ENCODE results near the gene CHCHD4. TPM values are rescaled to one million over a fixed set of nuclear protein-coding genes. Genes with fewer than 3 reads are reported as not detected.
"Not testable (repeated sequence)": the region's sequence is repeated elsewhere in the genome, so short reads cannot be mapped to it uniquely, and the experiment has no call there.

CHCHD4 gene
- total RNA-seq, 3 donors from 2014 or later: 18.6 to 25.4 (median 24.2) TPM

DNA sequence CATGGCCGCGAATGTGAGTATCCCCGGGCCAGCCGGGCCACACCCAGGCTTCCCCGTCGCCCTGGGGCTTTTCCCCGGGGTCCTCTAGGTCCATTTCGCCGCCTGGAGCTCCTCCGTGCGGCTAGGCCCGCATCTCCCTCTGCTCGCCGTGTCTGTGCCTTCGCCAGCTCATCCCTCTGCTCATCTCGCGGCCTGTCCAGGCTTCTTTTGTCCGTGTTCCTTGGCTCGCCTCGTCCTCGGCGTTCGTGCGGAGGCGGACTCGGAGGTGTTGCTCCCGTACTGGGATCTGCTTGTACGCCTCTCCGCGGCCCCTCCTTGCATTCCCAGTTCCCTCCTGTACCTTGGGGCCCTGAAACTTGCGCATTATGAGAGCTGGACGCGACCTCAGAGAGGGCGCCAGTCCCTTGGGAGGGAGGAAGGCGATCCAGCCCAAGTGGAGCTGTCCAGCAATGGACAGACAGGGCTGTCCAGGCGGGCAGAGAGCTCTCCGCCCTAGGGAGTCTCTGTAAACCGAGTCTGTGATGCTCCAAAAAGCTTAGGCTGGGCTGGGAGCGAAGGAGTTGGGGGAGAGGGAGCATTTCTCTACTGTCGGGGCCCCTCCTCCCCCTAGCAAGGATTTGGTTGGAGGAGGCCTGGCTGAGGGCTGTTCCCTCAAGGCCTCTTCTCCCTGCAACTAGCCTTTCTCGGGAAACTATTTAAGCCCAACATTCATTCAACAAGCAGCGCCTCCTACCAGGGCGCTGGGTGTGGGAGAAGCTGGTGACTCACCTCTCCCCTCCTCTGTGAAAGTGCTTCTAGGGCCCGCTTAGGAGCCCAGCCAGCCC, 735 bp upstream of the CHCHD4 start:
- H3K4me1 Mint-ChIP-seq (ENCODE audit: low read depth): peaks cover 55% of the 10 kb centered on the region
- ATAC-seq: peak; percentile 48 to 53
- H3K4me3 Mint-ChIP-seq: peak overlapping the region; percentile 97
- H3K27me3 Mint-ChIP-seq (ENCODE audit: low read depth): no peaks in the 10 kb centered on the region
- DNase-seq: peak; percentile 60
- no peaks in the 10 kb centered on the region for H3K9me3 Mint-ChIP-seq
- peaks cover 44% of the 10 kb centered on the region for H3K36me3 Mint-ChIP-seq (ENCODE audit: insufficient read depth)

DNA sequence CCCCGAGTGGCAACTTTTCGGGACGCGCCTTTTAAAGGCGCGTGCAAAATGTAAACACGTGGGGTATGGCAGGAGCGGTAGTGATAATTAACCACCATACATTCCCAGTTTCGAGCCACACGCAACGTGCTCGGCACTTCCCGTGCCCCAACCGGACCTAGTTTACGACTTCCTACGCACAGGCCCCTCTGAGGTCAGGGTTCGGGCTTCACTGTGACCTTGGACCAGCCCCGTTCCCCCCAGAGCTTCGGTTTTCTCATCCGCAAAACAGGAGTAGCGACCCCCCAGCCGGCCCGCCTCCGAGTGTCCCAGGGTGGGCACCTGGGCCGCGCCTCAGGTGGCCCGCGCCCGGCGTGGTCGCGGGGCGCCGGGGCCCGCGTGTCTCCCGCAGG, 451 bp downstream of the CHCHD4 start:
- peak overlapping the region; percentile 97 for H3K4me3 Mint-ChIP-seq
- peak; percentile 65 for DNase-seq
- H3K4me1 Mint-ChIP-seq (ENCODE audit: low read depth): peaks cover 56% of the 10 kb centered on the region
- H3K36me3 Mint-ChIP-seq (ENCODE audit: insufficient read depth): peaks cover 43% of the 10 kb centered on the region
- H3K27me3 Mint-ChIP-seq (ENCODE audit: low read depth): no peaks in the 10 kb centered on the region
- H3K9me3 Mint-ChIP-seq: no peaks in the 10 kb centered on the region
- peak; percentile 40 to 45 for ATAC-seq

DNA sequence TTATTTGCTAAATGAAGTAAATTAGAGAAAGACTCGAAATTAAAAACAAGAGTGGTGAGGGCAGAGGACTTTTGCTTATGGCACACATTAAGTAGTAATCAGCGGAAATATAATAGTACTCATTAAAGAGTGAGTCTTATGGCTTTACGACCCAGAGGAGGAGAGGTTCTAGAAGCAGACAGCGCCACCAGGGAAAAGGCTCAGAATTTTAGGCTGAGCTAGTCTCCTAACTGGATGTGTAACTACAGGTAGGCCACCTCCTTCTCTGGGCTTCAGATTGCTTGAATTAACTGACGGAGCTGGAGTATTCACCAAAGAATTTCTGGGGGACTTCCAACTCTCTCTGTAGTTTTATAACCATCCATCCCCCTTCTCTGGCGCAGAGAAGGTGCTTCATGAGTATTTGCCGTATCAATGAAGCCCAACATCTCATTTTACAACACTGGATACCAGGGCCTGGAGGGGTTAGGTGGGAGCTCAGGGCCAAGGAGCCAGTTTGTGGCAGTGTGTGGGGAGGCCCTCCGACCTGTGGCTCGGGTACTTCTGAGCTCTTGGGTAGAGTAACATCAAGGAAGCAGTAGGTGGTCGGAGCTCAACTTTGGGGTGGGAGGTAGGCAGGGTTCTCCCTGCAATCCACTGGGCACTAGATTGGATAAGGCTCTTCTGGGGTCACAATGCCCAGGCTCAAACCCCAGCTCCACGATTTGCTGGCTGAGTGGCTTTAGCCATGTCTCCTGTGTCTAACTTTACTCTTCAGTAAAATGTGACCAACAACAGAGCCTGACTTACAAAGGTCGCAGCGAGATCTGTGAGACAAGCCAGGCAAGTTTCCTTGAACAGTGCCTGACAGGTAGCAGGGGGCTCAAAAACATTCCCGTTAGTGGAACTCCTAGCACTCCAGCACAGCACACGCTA, 1.1 kb downstream of the CHCHD4 start:
- Mint-ChIP-seq H3K9me3 (no peaks in the 10 kb centered on the region), H3K4me1 (ENCODE audit: low read depth) (peaks cover 56% of the 10 kb centered on the region), H3K36me3 (ENCODE audit: insufficient read depth) (peaks cover 38% of the 10 kb centered on the region), H3K4me3 (peak overlapping the region; percentile 97), H3K27me3 (ENCODE audit: low read depth) (no peaks in the 10 kb centered on the region)
- no peak for ATAC-seq
- no peak for DNase-seq

DNA sequence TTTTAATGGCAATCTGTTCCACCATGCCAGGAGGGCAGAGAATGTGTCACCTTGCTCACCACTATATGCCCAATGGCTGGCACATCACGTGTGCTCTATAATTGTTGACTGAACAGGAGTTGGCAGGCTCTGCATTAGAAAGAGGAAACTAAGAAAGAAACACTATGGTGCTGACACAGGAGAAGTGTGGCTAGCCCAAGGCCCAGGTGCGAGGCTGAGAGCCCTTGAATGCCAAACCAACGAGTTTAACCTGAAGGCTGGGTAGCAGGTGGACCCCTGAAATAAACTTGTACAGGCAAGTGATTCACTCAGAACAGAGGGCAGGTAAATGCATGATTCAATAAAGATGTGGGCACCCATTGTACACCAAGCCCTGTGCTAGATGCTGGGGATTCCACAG, 2.4 kb downstream of the CHCHD4 start:
- Mint-ChIP-seq H3K4me1 (ENCODE audit: low read depth) (peaks cover 43% of the 10 kb centered on the region), H3K36me3 (ENCODE audit: insufficient read depth) (peaks cover 25% of the 10 kb centered on the region), H3K9me3 (no peaks in the 10 kb centered on the region), H3K4me3 (peak overlapping the region; percentile 97), H3K27me3 (ENCODE audit: low read depth) (no peaks in the 10 kb centered on the region)
- no peak for DNase-seq
- ATAC-seq: no peak

DNA sequence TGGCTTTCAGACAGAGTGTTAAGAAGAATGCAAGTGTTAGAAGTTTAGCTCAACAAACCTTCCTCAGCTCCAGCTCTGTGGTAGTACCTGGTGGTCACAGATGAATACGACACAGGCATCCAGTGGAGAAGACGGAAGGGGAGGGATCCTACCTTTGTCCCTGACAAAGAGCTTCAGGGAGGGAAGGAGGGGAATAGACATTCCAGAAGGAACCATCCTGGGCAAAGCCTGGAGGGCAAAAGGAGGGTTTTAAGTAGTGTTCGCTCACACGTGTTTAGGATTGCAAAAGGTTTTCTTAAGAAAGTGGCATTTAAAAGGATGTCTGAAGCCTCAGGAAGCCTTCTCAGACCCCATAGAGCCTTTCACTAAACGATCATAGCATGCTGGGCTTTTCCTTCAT, 2.8 kb downstream of the CHCHD4 start:
- H3K4me1 Mint-ChIP-seq (ENCODE audit: low read depth): peaks cover 40% of the 10 kb centered on the region
- no peak for DNase-seq
- no peaks in the 10 kb centered on the region for H3K9me3 Mint-ChIP-seq
- H3K36me3 Mint-ChIP-seq (ENCODE audit: insufficient read depth): peaks cover 25% of the 10 kb centered on the region
- no peak overlapping the region for H3K4me3 Mint-ChIP-seq
- H3K27me3 Mint-ChIP-seq (ENCODE audit: low read depth): no peaks in the 10 kb centered on the region
- no peak for ATAC-seq

DNA sequence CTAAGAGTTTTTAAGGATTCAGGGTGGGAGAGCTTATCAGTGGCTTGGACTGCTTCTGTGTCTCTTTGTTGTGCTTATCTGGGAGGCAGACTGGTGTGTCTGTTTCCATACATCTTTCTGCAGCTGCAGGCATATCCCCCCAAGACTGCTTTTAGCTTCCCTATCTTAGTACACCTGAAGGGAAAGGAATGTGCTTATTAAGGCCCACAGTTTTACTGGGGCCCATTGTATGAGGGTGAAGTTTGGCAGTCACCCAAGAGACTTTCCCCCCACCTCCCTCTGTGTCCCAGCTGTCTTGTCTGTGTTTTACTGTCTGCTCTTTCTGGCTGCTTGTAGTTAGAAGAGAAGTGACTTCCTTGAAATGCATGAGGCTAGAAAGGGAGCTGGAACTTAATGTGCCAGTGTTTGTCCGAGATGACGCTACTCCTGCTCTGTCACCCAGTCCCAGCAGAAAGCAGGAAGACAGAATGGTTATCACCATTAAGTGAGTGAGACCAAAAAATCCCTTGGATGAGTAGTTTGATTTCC, 3.7 kb downstream of the CHCHD4 start:
- not testable (repeated sequence) for H3K9me3 Mint-ChIP-seq; ATAC-seq; H3K27me3 Mint-ChIP-seq (ENCODE audit: low read depth); DNase-seq; H3K4me3 Mint-ChIP-seq
- Mint-ChIP-seq H3K36me3 (ENCODE audit: insufficient read depth) (peaks cover 25% of the 10 kb centered on the region), H3K4me1 (ENCODE audit: low read depth) (peaks cover 31% of the 10 kb centered on the region)

DNA sequence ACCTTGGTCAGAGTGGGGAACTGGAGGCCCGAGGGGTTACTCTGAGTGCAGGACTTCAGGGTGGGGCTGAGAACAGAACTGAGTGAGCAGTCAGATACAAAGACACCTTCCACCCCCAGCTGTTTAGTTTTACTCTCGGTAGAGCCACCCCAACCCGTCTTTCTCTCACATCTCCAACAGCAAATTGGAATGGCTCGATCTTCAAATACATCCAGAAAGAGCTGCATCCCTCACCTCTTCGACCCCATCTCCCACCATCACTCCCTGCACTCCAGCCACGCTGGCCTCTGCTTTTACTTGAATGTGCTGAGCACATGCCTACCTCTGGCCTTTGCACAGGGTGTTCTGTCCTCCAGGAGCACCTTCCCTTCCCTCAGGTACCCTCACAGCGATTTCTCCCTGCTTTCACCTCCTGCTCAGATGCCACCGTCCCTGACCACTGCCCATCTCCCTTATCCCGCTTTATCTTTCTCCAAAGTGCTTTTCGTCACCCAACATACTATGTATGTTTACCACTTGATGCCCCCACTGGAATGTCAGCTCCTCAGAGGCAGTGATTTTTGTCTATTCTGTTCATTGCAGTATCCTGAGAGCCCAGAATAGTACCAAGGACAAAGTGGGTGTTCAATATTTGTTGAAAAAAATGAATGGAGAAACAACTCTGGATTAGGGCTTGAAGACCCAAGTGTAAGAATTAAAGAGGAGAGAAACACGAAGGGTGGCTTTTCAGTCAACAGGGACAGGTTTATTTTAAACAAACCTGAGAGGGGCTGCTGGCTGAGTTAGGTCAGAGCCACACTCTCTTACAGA, 4.4 kb downstream of the CHCHD4 start:
- no peaks in the 10 kb centered on the region for H3K27me3 Mint-ChIP-seq (ENCODE audit: low read depth)
- H3K36me3 Mint-ChIP-seq (ENCODE audit: insufficient read depth): peaks cover 25% of the 10 kb centered on the region
- H3K9me3 Mint-ChIP-seq: no peaks in the 10 kb centered on the region
- H3K4me3 Mint-ChIP-seq: no peak overlapping the region
- ATAC-seq (no peak), DNase-seq (no peak)
- H3K4me1 Mint-ChIP-seq (ENCODE audit: low read depth): peaks cover 27% of the 10 kb centered on the region

DNA sequence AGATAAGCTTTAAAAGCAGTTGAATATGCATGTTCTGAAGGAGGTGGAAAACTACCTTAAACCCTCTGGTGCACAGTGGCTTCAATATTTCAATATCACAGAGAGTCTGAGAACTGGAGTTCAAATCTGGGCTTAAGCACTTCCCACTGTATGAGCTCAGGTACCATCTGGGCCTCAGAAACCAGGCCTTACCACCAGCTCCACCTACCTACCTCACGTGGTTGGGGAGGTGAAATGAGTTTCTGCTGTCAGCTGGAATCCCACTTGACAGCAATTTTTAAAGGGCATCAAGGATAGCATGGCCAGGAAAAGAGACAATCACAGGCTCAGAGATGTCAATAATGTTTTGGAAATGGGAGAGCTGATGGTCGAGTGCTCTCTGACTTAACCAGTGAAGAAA, 5.0 kb downstream of the CHCHD4 start:
- peaks cover 27% of the 10 kb centered on the region for H3K4me1 Mint-ChIP-seq (ENCODE audit: low read depth)
- no peaks in the 10 kb centered on the region for H3K9me3 Mint-ChIP-seq
- ATAC-seq (no peak), DNase-seq (no peak)
- H3K36me3 Mint-ChIP-seq (ENCODE audit: insufficient read depth): peaks cover 31% of the 10 kb centered on the region
- no peak overlapping the region for H3K4me3 Mint-ChIP-seq
- H3K27me3 Mint-ChIP-seq (ENCODE audit: low read depth): no peaks in the 10 kb centered on the region

DNA sequence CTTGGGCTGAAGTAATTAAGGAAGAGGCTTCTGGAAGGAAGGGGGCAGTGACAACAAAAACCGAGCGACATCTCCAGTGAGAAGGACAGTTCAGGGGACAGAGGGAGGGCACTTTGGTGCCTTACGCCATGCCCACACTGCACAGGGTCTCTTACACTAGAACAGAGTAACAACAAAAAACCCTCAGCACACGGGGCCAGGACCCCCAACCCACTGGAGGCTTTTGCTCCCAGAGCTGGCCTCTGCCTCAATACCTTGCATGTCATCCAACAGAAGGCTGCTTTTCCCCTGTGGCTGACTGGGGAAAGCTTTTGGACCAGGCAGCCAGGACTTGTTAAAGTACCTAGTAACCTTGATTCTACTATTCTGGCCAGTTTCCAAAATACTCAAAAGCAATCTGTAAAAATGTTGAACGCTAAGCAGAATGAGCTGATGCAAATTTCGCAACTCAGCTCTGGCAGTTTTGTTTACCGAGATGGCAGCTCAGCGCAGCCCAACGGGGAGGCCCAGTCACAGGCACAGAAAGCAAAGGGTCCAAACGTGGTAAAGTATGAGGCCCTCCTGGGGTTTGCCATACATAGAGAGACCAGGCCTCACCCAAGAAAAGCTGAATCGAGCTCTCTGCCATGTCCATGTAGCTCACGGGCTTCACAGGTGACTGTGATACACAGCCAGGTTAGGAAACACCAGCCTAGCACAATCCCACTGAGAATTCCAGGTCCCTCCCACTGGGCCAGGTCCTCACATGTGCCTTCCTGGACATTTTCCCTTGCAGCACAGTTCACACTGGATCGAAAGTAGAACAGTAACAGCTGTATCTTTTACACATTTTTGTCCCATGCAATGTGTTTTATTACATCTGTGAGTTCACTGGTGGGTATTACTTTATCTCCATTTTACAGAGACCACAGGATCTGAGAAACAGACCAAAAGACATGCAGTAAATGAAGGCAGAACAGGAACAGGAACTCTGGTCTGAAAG, 6.0 kb downstream of the CHCHD4 start:
- no peak overlapping the region for H3K4me3 Mint-ChIP-seq
- no peaks in the 10 kb centered on the region for H3K27me3 Mint-ChIP-seq (ENCODE audit: low read depth)
- DNase-seq (no peak), ATAC-seq (no peak)
- no peaks in the 10 kb centered on the region for H3K9me3 Mint-ChIP-seq
- H3K4me1 Mint-ChIP-seq (ENCODE audit: low read depth): peaks cover 23% of the 10 kb centered on the region
- peaks cover 35% of the 10 kb centered on the region for H3K36me3 Mint-ChIP-seq (ENCODE audit: insufficient read depth)

DNA sequence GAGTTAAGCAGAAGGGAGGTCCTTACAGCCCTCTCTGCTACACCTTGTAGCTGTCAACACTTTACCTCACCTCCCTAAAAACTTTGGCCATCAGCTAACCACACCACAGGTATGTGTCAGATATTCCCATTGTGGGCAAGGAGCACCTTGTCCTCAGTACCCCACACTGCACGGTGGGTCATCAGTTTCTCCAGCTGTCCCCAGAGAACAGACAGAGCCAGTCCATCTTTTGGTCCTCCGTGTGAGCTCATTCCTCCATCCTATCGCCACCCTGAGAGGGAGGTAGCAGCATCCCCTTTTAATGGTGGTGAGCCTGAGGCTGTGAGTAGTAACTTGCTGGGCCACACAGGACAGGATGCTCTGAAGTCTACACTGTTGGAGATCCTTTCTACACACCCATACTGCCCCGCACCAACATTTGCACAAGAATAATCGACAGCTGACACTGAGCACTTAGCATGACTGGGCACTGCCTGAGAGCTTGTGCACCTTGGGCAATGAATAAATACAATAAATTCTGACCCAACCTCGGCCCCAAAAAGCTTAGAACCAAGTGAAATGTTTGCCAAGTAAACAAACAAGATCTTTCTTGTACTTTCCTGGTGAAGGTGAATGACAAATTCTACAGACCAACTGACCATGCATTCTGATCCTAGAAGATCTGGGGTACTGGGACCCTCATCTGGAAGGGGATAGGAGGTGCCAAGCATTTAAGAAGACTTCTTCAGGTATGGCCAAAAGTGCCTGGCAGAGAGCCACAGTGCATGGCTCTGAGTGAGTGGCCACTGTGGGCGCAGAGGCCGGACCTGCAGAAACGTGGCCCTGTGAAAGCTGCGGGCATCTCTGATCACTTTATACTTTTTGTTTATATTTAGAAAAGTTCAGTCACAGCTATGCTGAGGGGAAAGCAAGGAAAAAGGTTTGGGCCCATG, 6.9 kb downstream of the CHCHD4 start:
- ATAC-seq: no peak
- Mint-ChIP-seq H3K36me3 (ENCODE audit: insufficient read depth) (peaks cover 40% of the 10 kb centered on the region), H3K27me3 (ENCODE audit: low read depth) (no peaks in the 10 kb centered on the region), H3K9me3 (no peaks in the 10 kb centered on the region), H3K4me1 (ENCODE audit: low read depth) (peaks cover 14% of the 10 kb centered on the region), H3K4me3 (no peak overlapping the region)
- DNase-seq: no peak

DNA sequence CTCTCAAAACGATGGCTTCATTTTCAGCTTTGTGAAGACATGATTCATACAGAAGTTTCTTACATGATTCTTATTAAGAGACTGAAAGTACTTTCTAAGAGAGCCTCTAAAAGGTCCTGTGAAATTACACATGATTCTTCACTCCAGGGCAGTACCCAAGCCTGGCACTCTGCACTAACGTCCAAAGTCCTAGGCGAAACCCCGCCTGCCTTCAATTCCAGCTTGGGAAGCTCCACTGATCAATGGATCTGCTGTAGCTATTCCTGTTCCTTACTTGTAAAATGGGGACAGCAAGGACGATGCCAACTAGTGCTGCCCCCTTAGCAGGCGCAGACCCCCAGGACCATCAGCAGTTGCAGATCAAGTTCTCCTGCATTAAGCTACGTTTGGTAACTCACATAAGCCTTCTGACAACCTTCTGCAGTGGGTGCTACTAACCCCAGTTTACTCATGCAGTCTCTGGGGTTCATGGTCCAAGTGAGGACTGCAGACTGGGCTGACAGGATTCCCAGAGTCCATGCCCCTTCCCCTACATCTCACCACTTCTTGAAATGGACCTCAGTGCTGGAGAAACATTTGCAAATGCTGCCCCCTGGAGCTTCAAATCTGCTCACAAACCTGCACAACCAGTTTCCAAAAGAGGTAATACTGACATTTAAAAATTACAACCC, 10.6 kb downstream of the CHCHD4 start:
- Mint-ChIP-seq H3K9me3 (no peaks in the 10 kb centered on the region), H3K4me1 (ENCODE audit: low read depth) (no peaks in the 10 kb centered on the region), H3K36me3 (ENCODE audit: insufficient read depth) (peaks cover 30% of the 10 kb centered on the region), H3K4me3 (no peak overlapping the region), H3K27me3 (ENCODE audit: low read depth) (no peaks in the 10 kb centered on the region)
- DNase-seq: no peak
- ATAC-seq: no peak

DNA sequence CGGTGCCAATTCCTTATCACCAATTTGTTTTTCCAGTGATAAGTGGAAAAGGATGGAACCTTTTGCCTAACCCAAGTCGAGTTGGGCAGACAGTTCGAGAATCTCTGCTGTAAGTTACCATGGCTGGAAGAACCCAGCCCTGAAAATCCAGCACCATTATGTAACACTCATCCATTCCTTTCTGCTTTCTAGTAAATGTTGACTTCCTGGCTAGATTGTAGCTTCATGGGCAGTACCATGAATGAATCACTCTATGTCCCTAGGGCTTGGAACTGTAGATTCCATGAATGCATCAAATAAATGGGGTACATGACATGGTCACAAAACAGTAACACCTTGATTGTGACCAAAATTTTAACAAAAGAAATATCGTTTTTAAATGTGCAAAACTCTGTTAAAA, 14.0 kb downstream of the CHCHD4 start:
- Mint-ChIP-seq H3K4me3 (no peak overlapping the region), H3K4me1 (ENCODE audit: low read depth) (no peaks in the 10 kb centered on the region), H3K27me3 (ENCODE audit: low read depth) (no peaks in the 10 kb centered on the region), H3K36me3 (ENCODE audit: insufficient read depth) (peaks cover 30% of the 10 kb centered on the region), H3K9me3 (no peaks in the 10 kb centered on the region)
- no peak for DNase-seq
- ATAC-seq: no peak
